Thoracic aorta (tissue), 2 donors: ENCODE measurements around the gene GMDS. TPM values are rescaled to one million over a fixed set of nuclear protein-coding genes. Genes with fewer than 3 reads are reported as not detected.

Experiments
- ATAC-seq: fragments of 150-250 bp; one replicate; pipeline ENCODE4 v1.8.0; 2017; ENCODE audit warnings: low read depth; ENCODE audit not compliant: insufficient number of reproducible peaks, low FRiP score
- DNase-seq: peaks from one replicate; pipeline ENCODE4 v3.0.0-alpha.2; 2020; ENCODE audit warnings: low spot score
- H3K27ac ChIP-seq, 2 donors: fragments of 200-600 bp; sonication (generic); 1 replicate in 1 of 2; 2 replicates in 1 of 2; pipeline ENCODE4 v1.5.1; 2016; ENCODE audit warnings: mild to moderate bottlenecking in 2 of 2, moderate library complexity in 2 of 2
- H3K27me3 ChIP-seq: fragments of 200-600 bp; sonication (generic); replicated peaks from 2 replicates; pipeline ENCODE4 v1.6.0; 2016; ENCODE audit warnings: mild to moderate bottlenecking; ENCODE audit not compliant: insufficient read depth
- H3K36me3 ChIP-seq: fragments of 200-600 bp; sonication (generic); one replicate; pipeline ENCODE4 v1.5.1; 2016
- H3K4me1 ChIP-seq, 2 donors: fragments of 200-600 bp; sonication (generic); 1 replicate in 1 of 2; 2 replicates in 1 of 2; pipeline versions ENCODE4 v1.5.1 to v1.6.0; 2016; ENCODE audit warnings: low read depth in 2 of 2, mild to moderate bottlenecking in 1 of 2; ENCODE audit not compliant: control insufficient read depth in 1 of 2
- H3K4me3 ChIP-seq: fragments of 200-600 bp; sonication (generic); 2 replicates; pipeline ENCODE4 v1.5.1; 2016; ENCODE audit warnings: mild to moderate bottlenecking
- H3K9me3 ChIP-seq: fragments of 200-600 bp; sonication (generic); 2 replicates; pipeline ENCODE4 v1.5.1; 2016
- CTCF ChIP-seq: fragments of 200-600 bp; sonication (generic); IDR thresholded peaks from one replicate; pipeline ENCODE4 v1.5.1; 2019; ENCODE audit warnings: antibody characterized with exemption
- total RNA-seq, 2 donors: library from RNA; depleted of rRNA; stranded (reverse); fragments of >200 nt; gene quantifications; one replicate each; pipeline versions ENCODE4 v1.1.0 to v1.2.3, GENCODE V29; 2016

GMDS gene
- total RNA-seq, 2 donors from 2014 or later = 87.8 to 87.9 TPM

GRCh38 chr6:1925743-1926430 is 319.5 kb downstream of the GMDS start:
- no peak for DNase-seq

GRCh38 chr6:1923449-1923848 is 322.0 kb downstream of the GMDS start:
- ATAC-seq (no peak), DNase-seq (no peak)
- H3K9me3 ChIP-seq = no peaks in the 10 kb centered on the region
- H3K27me3 ChIP-seq = no peaks in the 10 kb centered on the region
- H3K36me3 ChIP-seq = no peaks in the 10 kb centered on the region
- H3K4me3 ChIP-seq = no peak overlapping the region
- H3K27ac ChIP-seq = no peak overlapping the region
- TF ChIP-seq CTCF = no peak
- H3K4me1 ChIP-seq = peaks cover 0 to under 1% of the 10 kb centered on the region in 2 donors

More at GRCh38 chr6:1925743-1926430, 319.5 kb downstream of the GMDS start:
- no peak for ATAC-seq
- no peaks in the 10 kb centered on the region for H3K27me3 ChIP-seq
- no peak overlapping the region for H3K4me3 ChIP-seq
- H3K4me1 ChIP-seq = peaks cover 0 to 12% of the 10 kb centered on the region in 2 donors
- TF ChIP-seq CTCF = no peak
- no peaks in the 10 kb centered on the region for H3K36me3 ChIP-seq
- H3K9me3 ChIP-seq = no peaks in the 10 kb centered on the region
- H3K27ac ChIP-seq = no peak overlapping the region

- no peak overlapping the region for H3K4me3 ChIP-seq
- no peaks in the 10 kb centered on the region for H3K36me3 ChIP-seq
- H3K27me3 ChIP-seq = no peaks in the 10 kb centered on the region
- no peak for DNase-seq
- H3K4me1 ChIP-seq = peaks cover 5 to 15% of the 10 kb centered on the region in 2 donors
- H3K9me3 ChIP-seq = no peaks in the 10 kb centered on the region
- ATAC-seq = peak; percentile 73
- peak; percentile 7 for TF ChIP-seq CTCF
- peak overlapping the region; percentile 52 to 75 for H3K27ac ChIP-seq
Measured at GRCh38 chr6:1917626-1918371, 327.6 kb downstream of the GMDS start.

- H3K27me3 ChIP-seq = no peaks in the 10 kb centered on the region
- no peak for ATAC-seq
- H3K27ac ChIP-seq = peak overlapping the region in 1 of 2 donors; percentile 75
- no peak overlapping the region for H3K4me3 ChIP-seq
- peaks cover 5 to 23% of the 10 kb centered on the region in 2 donors for H3K4me1 ChIP-seq
- DNase-seq = no peak
- H3K9me3 ChIP-seq = no peaks in the 10 kb centered on the region
- no peaks in the 10 kb centered on the region for H3K36me3 ChIP-seq
- no peak for TF ChIP-seq CTCF
Measured at GRCh38 chr6:1916334-1917070, 328.9 kb downstream of the GMDS start.

GRCh38 chr6:1915226-1915625 is 330.2 kb downstream of the GMDS start:
- Histone ChIP-seq H3K9me3 (no peaks in the 10 kb centered on the region), H3K4me3 (no peak overlapping the region), H3K4me1 (peaks cover 5 to 35% of the 10 kb centered on the region in 2 donors), H3K27me3 (no peaks in the 10 kb centered on the region), H3K27ac (no peak overlapping the region), H3K36me3 (no peaks in the 10 kb centered on the region)
- no peak for TF ChIP-seq CTCF
- no peak for DNase-seq
- ATAC-seq = no peak
